OCI-LY3 (cell line): Measurements from ENCODE around the gene MFSD12.

ENCODE experiments used
- H2AFZ ChIP-seq: fragments of 200-600, 300-600 bp; shearing (Covaris generic); 2 replicates; pipeline ENCODE4 v1.6.0; 2014; ENCODE audit warnings: antibody characterized with exemption, low read depth, low read length
- H3K27ac ChIP-seq: fragments of 200-600, 300-600 bp; sonication (generic); 2 replicates; pipeline ENCODE4 v1.5.1; 2014; ENCODE audit warnings: mild to moderate bottlenecking, low read length, moderate library complexity, mixed read lengths
- H3K27me3 ChIP-seq: fragments of 200-600, 300-600 bp; sonication (generic); 2 replicates; pipeline ENCODE4 v1.6.1; 2014; ENCODE audit warnings: low read depth, low read length, mixed read lengths
- H3K36me3 ChIP-seq: fragments of 200-600, 300-600 bp; sonication (generic); replicated peaks from 2 replicates; pipeline ENCODE3; 2014; ENCODE audit warnings: low read depth, low read length, mixed read lengths
- H3K4me1 ChIP-seq: fragments of 300-600, 200-600 bp; sonication (generic); 2 replicates; pipeline ENCODE4 v1.6.1; 2014; ENCODE audit warnings: low read length, mixed read lengths
- H3K4me2 ChIP-seq: fragments of 200-600, 300-600 bp; sonication (generic); 2 replicates; pipeline ENCODE4 v1.6.1; 2014; ENCODE audit warnings: low read length, mixed read lengths
- H3K4me3 ChIP-seq: fragments of 300-600, 200-600 bp; sonication (generic); 2 replicates; pipeline ENCODE4 v1.5.1; 2014; ENCODE audit warnings: antibody characterized with exemption, mild to moderate bottlenecking, low read length, moderate library complexity
- H3K79me2 ChIP-seq: fragments of 300-600, 200-600 bp; shearing (Covaris generic); 2 replicates; pipeline ENCODE4 v1.6.1; 2014; ENCODE audit warnings: mild to moderate bottlenecking, low read length, mixed read lengths
- H3K9ac ChIP-seq: fragments of 300-600, 200-600 bp; shearing (Covaris generic); 2 replicates; pipeline ENCODE4 v1.6.0; 2014; ENCODE audit warnings: mild to moderate bottlenecking, low read length, moderate library complexity
- H3K9me3 ChIP-seq: fragments of 200-600, 300-600 bp; shearing (Covaris generic); 2 replicates; pipeline ENCODE4 v1.6.1; 2014; ENCODE audit warnings: low read length, mixed read lengths; ENCODE audit not compliant: insufficient read depth
- H4K20me1 ChIP-seq: fragments of 200-600, 300-600 bp; sonication (generic); 2 replicates; pipeline ENCODE4 v1.6.1; 2016; ENCODE audit warnings: low read length, mixed read lengths; ENCODE audit not compliant: insufficient read depth
- EZH2phosphoT487 ChIP-seq: fragments of 200-600 bp; shearing (Covaris generic); IDR thresholded peaks from 2 replicates; pipeline ENCODE4 v1.6.1; 2018; ENCODE audit warnings: antibody characterized with exemption, mixed run types, low read depth
- TF ChIP-seq, protein P1 (sequence below): fragments of 200-600, 300-600 bp; sonication (generic); IDR thresholded peaks from 2 replicates; pipeline ENCODE4 v1.5.1; 2014; ENCODE audit warnings: antibody characterized with exemption, low read length, low read depth

Gene MFSD12

DNA sequence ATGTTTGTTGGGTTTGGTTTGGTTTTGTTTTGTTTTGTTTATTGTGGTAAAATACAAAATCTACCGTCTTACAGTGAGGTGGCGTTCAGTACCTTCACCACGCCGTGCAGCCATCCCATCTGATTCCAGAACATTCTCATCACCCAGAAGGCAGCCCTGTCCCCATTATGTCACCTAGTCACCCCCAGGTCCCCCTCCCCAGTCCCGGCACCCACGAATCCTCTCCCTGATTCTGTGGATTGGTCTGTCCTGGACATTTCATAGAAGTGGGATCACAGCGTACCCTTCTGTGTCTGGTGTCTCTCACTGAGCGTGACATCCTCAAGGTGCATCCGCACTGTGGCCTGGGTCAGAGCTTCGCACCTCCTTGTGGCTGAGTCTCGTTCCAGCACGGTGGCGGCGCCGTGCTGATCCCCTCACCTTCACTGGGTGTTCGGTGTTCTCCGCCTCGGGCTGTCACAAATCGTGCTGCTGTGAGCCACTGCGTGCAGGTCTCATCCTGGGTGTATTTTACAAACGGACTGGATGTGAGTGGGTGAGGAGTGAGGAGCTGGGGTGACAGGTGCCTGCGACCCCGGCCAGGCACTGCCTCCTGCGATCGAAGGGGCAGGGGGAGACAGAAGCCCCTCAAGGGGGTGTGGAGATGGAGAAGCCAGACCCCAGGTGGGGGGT, 19.0 kb downstream of the MFSD12 start:
- Histone ChIP-seq H3K27ac (no peak overlapping the region), H4K20me1 (peaks cover 12% of the 10 kb centered on the region), H3K36me3 (peaks cover 45% of the 10 kb centered on the region)

DNA sequence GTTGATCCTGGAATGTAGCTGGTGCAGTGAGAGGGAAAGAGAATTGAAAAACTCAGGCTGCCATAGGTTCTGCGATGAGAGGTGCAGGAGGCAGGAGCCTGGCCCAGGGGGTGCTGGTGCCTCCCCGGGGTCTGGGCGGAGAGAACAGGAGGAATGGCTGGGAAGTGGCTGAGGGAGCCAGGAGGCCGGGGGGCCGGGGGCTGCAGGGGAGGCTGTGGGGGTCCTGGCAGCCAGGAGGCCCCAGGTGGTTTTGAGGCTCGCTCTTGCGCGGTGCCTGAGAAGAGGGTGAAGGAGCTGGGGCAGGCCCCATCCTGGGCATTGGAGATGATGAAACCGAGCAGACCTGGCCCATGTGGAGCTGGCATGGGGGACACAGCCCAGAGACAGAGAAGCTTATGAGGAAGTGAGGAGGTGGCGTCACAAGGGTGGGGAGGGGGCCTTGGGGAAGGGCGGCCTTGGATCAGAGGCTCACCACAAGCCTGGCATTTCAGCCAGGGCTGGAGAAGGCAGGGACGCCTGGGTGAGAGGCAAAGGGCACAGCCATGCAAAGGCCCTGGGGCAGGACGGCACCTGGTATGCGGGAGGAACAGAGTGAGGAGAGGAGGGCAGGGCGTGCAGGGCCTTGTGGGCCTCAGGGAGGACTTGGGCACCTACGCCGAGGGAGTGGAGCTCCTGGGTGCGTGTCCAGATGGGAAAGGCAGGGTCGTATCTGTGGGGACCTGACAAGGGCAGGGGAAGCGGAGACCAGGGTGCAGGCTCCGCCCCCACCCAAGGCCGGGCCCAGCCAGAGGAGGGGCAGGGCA, 19.7 kb downstream of the MFSD12 start:
- H2AFZ ChIP-seq, result no peak overlapping the region
- H3K27ac ChIP-seq, result no peak overlapping the region
- no peaks in the 10 kb centered on the region for H3K9me3 ChIP-seq
- no peak for TF ChIP-seq EZH2phosphoT487
- TF ChIP-seq, protein P1, sequence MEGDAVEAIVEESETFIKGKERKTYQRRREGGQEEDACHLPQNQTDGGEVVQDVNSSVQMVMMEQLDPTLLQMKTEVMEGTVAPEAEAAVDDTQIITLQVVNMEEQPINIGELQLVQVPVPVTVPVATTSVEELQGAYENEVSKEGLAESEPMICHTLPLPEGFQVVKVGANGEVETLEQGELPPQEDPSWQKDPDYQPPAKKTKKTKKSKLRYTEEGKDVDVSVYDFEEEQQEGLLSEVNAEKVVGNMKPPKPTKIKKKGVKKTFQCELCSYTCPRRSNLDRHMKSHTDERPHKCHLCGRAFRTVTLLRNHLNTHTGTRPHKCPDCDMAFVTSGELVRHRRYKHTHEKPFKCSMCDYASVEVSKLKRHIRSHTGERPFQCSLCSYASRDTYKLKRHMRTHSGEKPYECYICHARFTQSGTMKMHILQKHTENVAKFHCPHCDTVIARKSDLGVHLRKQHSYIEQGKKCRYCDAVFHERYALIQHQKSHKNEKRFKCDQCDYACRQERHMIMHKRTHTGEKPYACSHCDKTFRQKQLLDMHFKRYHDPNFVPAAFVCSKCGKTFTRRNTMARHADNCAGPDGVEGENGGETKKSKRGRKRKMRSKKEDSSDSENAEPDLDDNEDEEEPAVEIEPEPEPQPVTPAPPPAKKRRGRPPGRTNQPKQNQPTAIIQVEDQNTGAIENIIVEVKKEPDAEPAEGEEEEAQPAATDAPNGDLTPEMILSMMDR, result no peak
- no peaks in the 10 kb centered on the region for H3K79me2 ChIP-seq
- H3K36me3 ChIP-seq, result peaks cover 43% of the 10 kb centered on the region
- no peaks in the 10 kb centered on the region for H3K4me1 ChIP-seq
- no peak overlapping the region for H3K4me2 ChIP-seq
- no peak overlapping the region for H3K4me3 ChIP-seq
- H3K27me3 ChIP-seq, result no peaks in the 10 kb centered on the region
- H4K20me1 ChIP-seq, result peaks cover 12% of the 10 kb centered on the region
- H3K9ac ChIP-seq, result no peak overlapping the region

More for the DNA sequence above, 19.0 kb downstream of the MFSD12 start:
- Histone ChIP-seq H3K9me3 (no peaks in the 10 kb centered on the region), H3K4me2 (no peak overlapping the region), H3K9ac (no peak overlapping the region), H2AFZ (no peak overlapping the region), H3K4me3 (no peak overlapping the region), H3K27me3 (no peaks in the 10 kb centered on the region), H3K79me2 (no peaks in the 10 kb centered on the region), H3K4me1 (no peaks in the 10 kb centered on the region)
- TF ChIP-seq, protein P1, result no peak
- TF ChIP-seq EZH2phosphoT487, result no peak

DNA sequence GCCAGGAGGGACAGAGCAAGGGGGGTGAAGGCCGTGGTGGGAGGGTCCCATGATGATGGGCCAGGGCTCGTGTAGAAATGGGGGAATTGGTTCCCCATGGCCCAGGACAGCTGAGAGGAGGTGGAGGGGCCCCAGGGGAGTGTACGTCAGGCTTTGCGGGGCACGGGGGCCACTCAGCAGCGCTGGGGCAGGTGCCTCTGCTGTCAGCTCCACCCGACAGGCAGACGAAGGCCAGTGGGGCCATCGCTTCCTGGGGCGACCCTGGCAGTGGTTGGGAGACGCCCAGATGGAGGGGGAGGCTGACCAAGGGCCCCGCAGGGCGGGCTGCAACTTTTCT, 20.3 kb downstream of the MFSD12 start:
- Histone ChIP-seq H2AFZ (no peak overlapping the region), H3K4me3 (no peak overlapping the region), H3K27ac (no peak overlapping the region), H4K20me1 (peaks cover 12% of the 10 kb centered on the region), H3K4me1 (no peaks in the 10 kb centered on the region), H3K36me3 (peaks cover 40% of the 10 kb centered on the region), H3K27me3 (no peaks in the 10 kb centered on the region), H3K79me2 (no peaks in the 10 kb centered on the region), H3K4me2 (no peak overlapping the region), H3K9ac (no peak overlapping the region), H3K9me3 (no peaks in the 10 kb centered on the region)
- no peak for TF ChIP-seq EZH2phosphoT487
- TF ChIP-seq, protein P1, result no peak

DNA sequence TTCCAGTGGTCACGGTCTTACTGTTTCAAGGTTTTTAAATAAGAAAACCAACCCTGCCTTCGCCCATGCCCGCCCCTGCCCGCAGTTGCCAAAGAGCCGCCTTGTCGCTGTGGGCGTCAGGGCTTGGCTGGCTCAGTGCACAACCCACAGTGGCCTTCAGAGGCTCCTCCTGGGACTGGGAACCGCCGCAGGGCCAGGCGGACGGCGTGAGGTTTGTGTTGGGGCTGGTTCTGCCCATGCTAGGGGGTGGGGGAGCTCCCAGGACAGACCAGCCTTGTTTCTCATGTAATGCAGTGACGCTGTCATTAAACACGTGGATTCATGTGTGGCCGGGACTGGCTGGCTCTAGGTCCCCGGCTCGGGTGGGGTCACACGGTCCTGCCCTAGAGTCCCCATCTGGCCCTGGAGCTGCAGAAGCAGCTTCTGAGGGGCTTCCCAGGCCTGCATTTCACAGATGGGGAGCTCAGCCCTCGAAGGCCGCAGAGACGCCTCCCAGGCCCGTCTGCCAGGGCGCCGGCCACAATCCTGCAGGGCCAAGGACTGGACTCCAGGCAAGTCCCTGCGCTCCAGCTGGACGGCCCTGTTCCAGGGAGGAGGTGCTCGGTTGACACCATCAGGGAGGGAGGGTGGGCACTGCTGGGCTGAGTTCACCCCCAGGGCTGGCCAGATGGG, 20.8 kb downstream of the MFSD12 start:
- Histone ChIP-seq H2AFZ (no peak overlapping the region), H3K9me3 (no peaks in the 10 kb centered on the region), H3K27me3 (no peaks in the 10 kb centered on the region), H3K4me2 (no peak overlapping the region), H4K20me1 (peaks cover 12% of the 10 kb centered on the region), H3K4me1 (no peaks in the 10 kb centered on the region), H3K9ac (no peak overlapping the region), H3K36me3 (peaks cover 39% of the 10 kb centered on the region), H3K27ac (no peak overlapping the region), H3K79me2 (no peaks in the 10 kb centered on the region), H3K4me3 (no peak overlapping the region)
- TF ChIP-seq EZH2phosphoT487, result no peak
